Body of pancreas (tissue), 4 donors: ENCODE data around the gene TOR1AIP2.

Experiments used
- POLR2A ChIP-seq, 3 donors: fragments of 450-650 bp; IDR thresholded peaks; one replicate each; pipeline ENCODE4 v1.6.1; 2016; ENCODE audit warnings: antibody characterized with exemption in 3 of 3, mild to moderate bottlenecking in 2 of 3
- TF ChIP-seq, protein P1 (sequence below), 7 experiments: fragments of 450-650 bp in 4 of 7; fragments of 200-600 bp in 3 of 7; sonication (generic) in 3 of 7; IDR thresholded peaks; one replicate each; pipeline ENCODE4 v1.5.1; 2016 to 2019; ENCODE audit warnings: antibody characterized with exemption in 7 of 7

DNA sequence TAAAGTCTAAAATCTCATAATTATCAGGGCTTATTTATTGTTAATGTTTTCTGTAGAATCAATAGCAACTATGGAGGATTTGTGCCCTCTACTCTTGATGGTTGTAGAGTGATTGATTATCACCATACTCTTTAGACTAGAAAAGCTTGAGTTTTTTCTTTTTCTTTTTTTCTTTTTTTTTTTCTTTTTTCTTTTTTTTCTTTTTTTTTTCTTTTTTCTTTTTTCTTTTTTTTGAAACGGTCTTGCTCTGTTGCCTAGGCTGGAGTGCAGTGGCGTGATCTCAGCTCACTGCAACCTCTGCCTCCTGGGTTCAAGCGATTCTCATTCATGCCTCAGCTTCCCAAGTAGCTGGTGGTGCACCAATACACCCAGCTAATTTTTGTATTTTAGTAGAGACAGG lies 34.2 kb upstream of the TOR1AIP2 start:
- no peak for TF ChIP-seq POLR2A (IDR thresholded peaks at IDR 0.05)
- TF ChIP-seq, protein P1, sequence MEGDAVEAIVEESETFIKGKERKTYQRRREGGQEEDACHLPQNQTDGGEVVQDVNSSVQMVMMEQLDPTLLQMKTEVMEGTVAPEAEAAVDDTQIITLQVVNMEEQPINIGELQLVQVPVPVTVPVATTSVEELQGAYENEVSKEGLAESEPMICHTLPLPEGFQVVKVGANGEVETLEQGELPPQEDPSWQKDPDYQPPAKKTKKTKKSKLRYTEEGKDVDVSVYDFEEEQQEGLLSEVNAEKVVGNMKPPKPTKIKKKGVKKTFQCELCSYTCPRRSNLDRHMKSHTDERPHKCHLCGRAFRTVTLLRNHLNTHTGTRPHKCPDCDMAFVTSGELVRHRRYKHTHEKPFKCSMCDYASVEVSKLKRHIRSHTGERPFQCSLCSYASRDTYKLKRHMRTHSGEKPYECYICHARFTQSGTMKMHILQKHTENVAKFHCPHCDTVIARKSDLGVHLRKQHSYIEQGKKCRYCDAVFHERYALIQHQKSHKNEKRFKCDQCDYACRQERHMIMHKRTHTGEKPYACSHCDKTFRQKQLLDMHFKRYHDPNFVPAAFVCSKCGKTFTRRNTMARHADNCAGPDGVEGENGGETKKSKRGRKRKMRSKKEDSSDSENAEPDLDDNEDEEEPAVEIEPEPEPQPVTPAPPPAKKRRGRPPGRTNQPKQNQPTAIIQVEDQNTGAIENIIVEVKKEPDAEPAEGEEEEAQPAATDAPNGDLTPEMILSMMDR (IDR thresholded peaks at IDR 0.05): no peak
